Uterus (tissue), 4 donors: ENCODE data around the gene MSRB2. TPM values are rescaled to one million over a fixed set of nuclear protein-coding genes. Genes with fewer than 3 reads are reported as not detected.
"Not testable (repeated sequence)": the region's sequence is repeated elsewhere in the genome, so short reads cannot be mapped to it uniquely, and the experiment has no call there.

Source experiments
- DNase-seq, 2 donors: peaks; one replicate each; pipeline ENCODE4 v3.0.0-alpha.2; 2019 to 2020
- H3K27ac ChIP-seq, 2 donors: fragments of 200-600 bp; sonication (generic); 1 replicate in 1 of 2; 2 replicates in 1 of 2; pipeline ENCODE4 v1.5.1; 2016 to 2018
- H3K27me3 ChIP-seq, 2 donors: fragments of 200-600 bp; sonication (generic); one replicate each; pipeline ENCODE4 v1.5.1; 2018 to 2019; ENCODE audit warnings: control low read depth in 1 of 2
- H3K36me3 ChIP-seq, 2 donors: fragments of 200-600 bp; sonication (generic); one replicate each; pipeline ENCODE4 v1.5.1; 2019; ENCODE audit warnings: control low read depth in 1 of 2
- H3K4me1 ChIP-seq, 2 donors: fragments of 200-600 bp; sonication (generic); one replicate each; pipeline ENCODE4 v1.5.1; 2018 to 2019; ENCODE audit warnings: control low read depth in 1 of 2
- H3K4me3 ChIP-seq, 2 donors: fragments of 200-600 bp; sonication (generic); 1 replicate in 1 of 2; 2 replicates in 1 of 2; pipeline ENCODE4 v1.5.1; 2018 to 2019; ENCODE audit warnings: mild to moderate bottlenecking in 1 of 2
- H3K9me3 ChIP-seq, 2 donors: fragments of 200-600 bp; sonication (generic); one replicate each; pipeline ENCODE4 v1.5.1; 2019; ENCODE audit warnings: control low read depth in 1 of 2
- CTCF ChIP-seq, 4 experiments: fragments of 200-600 bp in 2 of 4; fragments of 450-650 bp in 2 of 4; sonication (generic) in 2 of 4; IDR thresholded peaks; one replicate each; pipeline ENCODE4 v1.5.1; 2016 to 2019; ENCODE audit warnings: antibody characterized with exemption in 4 of 4, mild to moderate bottlenecking in 2 of 4, moderate library complexity in 1 of 4
- POLR2A ChIP-seq, 2 donors: fragments of 450-650 bp; IDR thresholded peaks; one replicate each; pipeline ENCODE4 v1.6.1; 2016; ENCODE audit warnings: antibody characterized with exemption in 2 of 2, mild to moderate bottlenecking in 1 of 2, moderate library complexity in 1 of 2
- intact Hi-C: fragments of 100-400 bp; cut with DNase I; formaldehyde crosslinking; loops from one replicate; pipeline ENCODE4 v1.15.1; 2023; ENCODE audit warnings: low total_unique reads
- total RNA-seq, 4 donors: library from RNA; depleted of rRNA in 3 of 4; stranded (reverse); fragments of >200 nt in 3 of 4; gene quantifications; one replicate each; pipeline versions ENCODE4 v1.1.0 to v1.2.4, GENCODE V29; 2014 to 2023
- donor health status: DM: yes; HTN: yes; CAD: no.

MSRB2 gene
- total RNA-seq, 4 donors from 2014 or later, result 14.6 to 36.9 (median 24.3) TPM

- H3K4me3 ChIP-seq, result no peak overlapping the region
- H3K9me3 ChIP-seq, result no peaks in the 10 kb centered on the region
- DNase-seq, result no peak
- TF ChIP-seq CTCF (IDR thresholded peaks at IDR 0.05) (no peak), POLR2A (IDR thresholded peaks at IDR 0.05) (no peak)
- intact Hi-C loops, result no loop called here
- H3K27me3 ChIP-seq, result no peaks in the 10 kb centered on the region
- no peak overlapping the region for H3K27ac ChIP-seq
- no peaks in the 10 kb centered on the region for H3K36me3 ChIP-seq
- peaks cover 0 to 8% of the 10 kb centered on the region in 2 donors for H3K4me1 ChIP-seq
Measured at GRCh38 chr10:23067337-23067736, 28.0 kb upstream of the MSRB2 start.

GRCh38 chr10:23067939-23068775 is 27.2 kb upstream of the MSRB2 start:
- Histone ChIP-seq H3K4me3 (no peak overlapping the region), H3K4me1 (peaks cover 0 to 8% of the 10 kb centered on the region in 2 donors), H3K36me3 (no peaks in the 10 kb centered on the region), H3K9me3 (no peaks in the 10 kb centered on the region), H3K27ac (no peak overlapping the region), H3K27me3 (no peaks in the 10 kb centered on the region)
- TF ChIP-seq POLR2A (IDR thresholded peaks at IDR 0.05), result no peak
- peak; percentile 41 to 78 (median 70) for TF ChIP-seq CTCF (IDR thresholded peaks at IDR 0.05)
- DNase-seq, result peak; percentile 61 to 75
- intact Hi-C loops, result no loop called here

GRCh38 chr10:23069019-23069815 is 26.2 kb upstream of the MSRB2 start:
- Histone ChIP-seq H3K36me3 (no peaks in the 10 kb centered on the region), H3K4me3 (no peak overlapping the region), H3K27ac (no peak overlapping the region), H3K27me3 (no peaks in the 10 kb centered on the region), H3K4me1 (peaks cover 0 to 8% of the 10 kb centered on the region in 2 donors), H3K9me3 (no peaks in the 10 kb centered on the region)
- TF ChIP-seq CTCF (IDR thresholded peaks at IDR 0.05) (no peak), POLR2A (IDR thresholded peaks at IDR 0.05) (no peak)
- no peak for DNase-seq
- intact Hi-C loops, result no loop called here

GRCh38 chr10:23070092-23070912 is 25.1 kb upstream of the MSRB2 start:
- H3K4me1 ChIP-seq, H3K27ac ChIP-seq, H3K36me3 ChIP-seq, H3K9me3 ChIP-seq, DNase-seq, H3K27me3 ChIP-seq, H3K4me3 ChIP-seq, intact Hi-C loops: not testable (repeated sequence)

- H3K4me3 ChIP-seq, result no peak overlapping the region
- intact Hi-C loops, result no loop called here
- no peaks in the 10 kb centered on the region for H3K27me3 ChIP-seq
- TF ChIP-seq CTCF (IDR thresholded peaks at IDR 0.05), result no peak
- TF ChIP-seq POLR2A (IDR thresholded peaks at IDR 0.05), result no peak
- H3K36me3 ChIP-seq, result no peaks in the 10 kb centered on the region
- no peak overlapping the region for H3K27ac ChIP-seq
- H3K9me3 ChIP-seq, result no peaks in the 10 kb centered on the region
- H3K4me1 ChIP-seq, result no peaks in the 10 kb centered on the region
- DNase-seq, result no peak
Measured at GRCh38 chr10:23070913-23071218, 24.5 kb upstream of the MSRB2 start.

- H3K36me3 ChIP-seq, H3K27me3 ChIP-seq, intact Hi-C loops, H3K4me1 ChIP-seq, DNase-seq, H3K4me3 ChIP-seq, H3K9me3 ChIP-seq, H3K27ac ChIP-seq: not testable (repeated sequence)
Measured at GRCh38 chr10:23072593-23072992, 22.8 kb upstream of the MSRB2 start.
